NCI-H82 (cell line): ENCODE measurements around the gene SIGLEC10.
"Not testable (repeated sequence)": the region's sequence is repeated elsewhere in the genome, so short reads cannot be mapped to it uniquely, and the experiment has no call there.

Experiments used
- DNase-seq: peaks from one replicate; lab custom pipeline; 2025; lab: John Stamatoyannopoulos, UW

SIGLEC10 gene

DNA sequence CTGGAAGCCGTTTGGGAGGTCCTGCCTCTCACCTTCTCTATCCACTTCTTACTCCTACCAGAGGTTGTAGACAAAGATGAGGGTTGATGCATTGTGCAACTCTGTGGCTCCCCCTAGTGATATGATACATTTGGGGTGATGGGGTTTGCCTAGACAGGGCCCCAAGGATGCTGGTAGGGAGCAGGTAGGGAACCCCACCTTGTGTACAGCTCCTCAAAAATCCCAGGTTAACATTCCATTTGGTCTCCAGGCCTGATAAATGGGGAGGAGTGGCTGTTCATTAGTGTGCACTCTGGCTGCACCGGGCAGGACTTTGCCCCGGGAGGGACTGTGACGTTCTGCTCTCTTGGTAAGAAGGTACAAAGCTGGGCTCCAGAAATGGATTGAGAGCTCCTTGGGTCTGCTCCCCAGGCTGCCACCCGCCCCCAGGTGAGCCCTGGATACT lies 21.6 kb upstream of the SIGLEC10 start:
- DNase-seq, result no peak

DNA sequence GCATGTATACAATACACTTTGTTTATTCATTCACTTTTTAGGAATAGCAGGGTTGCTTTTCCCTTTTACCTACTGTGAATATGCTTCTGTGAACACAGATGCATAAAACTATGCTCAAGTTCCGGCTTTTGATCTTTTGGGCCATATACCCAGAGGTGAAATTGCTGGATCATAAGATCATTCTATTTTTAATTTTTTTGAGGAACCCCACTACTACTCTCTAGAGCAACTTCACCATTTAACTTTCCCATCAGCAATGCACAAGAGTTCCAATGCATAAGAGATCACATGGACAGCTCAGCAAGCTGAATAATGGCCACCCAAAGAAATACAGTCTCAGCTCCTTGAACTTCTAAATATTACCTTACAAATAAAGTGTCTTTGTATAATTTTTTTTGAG lies 17.0 kb upstream of the SIGLEC10 start:
- no peak for DNase-seq

DNA sequence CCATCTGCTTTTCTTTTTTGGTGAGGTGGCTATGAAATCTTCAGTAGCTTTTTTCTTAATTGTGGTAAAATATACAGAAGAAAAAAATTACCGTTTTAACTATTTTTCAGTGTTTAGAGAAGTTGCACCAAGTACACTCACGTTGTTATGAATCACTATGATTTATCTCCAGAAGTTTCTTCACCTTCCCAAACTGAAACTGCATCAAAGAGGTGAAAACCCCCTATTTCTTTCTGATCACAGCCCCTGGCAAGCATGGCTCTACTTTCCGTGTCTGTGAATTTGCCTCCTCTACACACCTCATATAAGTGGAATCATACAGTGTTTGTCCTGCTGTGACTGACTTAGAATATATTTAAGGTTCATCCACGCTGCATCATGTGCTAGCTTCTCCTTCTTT lies 15.6 kb upstream of the SIGLEC10 start:
- DNase-seq, result no peak

DNA sequence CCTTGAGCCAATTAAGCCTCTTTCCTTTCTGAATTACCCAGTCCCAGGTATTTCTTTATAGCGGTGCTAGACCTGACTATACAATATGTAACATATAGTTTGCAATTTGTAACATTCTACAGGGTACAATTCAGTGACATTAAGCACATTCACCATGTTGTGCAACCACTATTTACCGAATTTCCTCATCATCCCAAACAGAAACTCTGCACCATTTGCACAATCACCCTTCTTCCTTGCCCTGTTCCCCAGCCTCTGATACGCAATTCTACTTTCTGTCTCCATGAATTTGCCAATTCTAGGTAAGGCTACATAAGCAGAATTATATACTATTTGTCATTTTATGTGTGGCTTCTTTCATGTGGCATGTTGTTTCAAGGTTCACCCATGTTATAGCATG lies 13.7 kb upstream of the SIGLEC10 start:
- DNase-seq, result no peak

DNA sequence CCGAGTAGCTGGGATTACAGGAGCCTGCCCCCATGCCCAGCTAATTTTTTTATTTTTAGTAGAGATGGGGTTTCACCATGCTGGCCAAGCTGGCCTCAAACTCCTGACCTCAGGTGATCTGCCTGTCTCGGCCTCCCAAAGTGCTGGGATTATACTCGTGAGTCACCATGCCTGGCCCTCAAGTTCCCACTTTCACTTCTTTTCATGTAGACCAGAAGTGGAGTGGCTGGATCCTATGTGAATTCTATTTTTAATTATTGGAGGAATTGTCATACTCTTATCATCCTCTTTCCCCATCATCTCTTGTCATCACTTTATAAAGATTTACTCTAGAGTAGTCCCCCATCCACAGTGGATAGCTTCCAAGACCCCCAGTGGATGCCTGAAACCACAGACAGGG lies 12.8 kb upstream of the SIGLEC10 start:
- DNase-seq, result no peak

DNA sequence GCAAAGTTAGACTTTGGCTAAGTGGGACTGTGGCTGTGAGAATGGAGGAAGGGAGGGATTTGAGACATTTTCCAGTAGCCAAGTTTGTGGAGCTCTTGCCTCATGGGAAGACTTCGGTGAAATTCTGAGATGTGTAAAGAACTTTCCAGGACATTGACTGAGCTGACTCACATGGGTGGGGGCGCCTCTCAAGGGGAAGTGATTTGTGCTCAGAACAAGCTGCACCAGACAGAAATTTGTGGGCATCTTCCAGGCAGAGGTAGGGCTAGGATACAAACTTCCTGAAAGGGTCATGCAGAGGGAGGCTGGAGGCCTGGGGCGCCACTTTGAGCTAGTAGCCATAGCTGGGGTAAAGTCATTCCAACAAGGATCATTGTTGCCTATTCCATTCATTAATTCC lies 9.8 kb upstream of the SIGLEC10 start:
- no peak for DNase-seq

DNA sequence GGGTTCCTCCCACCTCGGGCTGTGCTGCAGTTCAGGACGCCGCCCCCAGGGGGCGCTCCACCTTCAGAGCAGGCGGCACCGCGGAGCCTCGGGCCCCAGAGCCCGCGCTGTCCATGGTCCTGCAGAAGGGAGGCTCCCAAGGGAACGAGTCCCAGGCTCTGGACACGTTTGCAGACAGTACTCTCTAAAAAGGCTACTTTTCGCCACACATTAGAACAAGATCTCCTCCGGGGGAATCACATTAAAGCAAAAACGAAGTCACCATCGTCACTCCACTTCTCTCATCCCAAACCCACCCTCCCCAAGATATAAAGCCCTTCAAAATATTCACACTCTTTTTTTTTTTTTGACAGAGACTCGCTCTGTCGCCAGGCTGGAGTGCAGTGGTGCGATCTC lies 4.6 kb upstream of the SIGLEC10 start:
- peak; percentile 71 for DNase-seq

DNA sequence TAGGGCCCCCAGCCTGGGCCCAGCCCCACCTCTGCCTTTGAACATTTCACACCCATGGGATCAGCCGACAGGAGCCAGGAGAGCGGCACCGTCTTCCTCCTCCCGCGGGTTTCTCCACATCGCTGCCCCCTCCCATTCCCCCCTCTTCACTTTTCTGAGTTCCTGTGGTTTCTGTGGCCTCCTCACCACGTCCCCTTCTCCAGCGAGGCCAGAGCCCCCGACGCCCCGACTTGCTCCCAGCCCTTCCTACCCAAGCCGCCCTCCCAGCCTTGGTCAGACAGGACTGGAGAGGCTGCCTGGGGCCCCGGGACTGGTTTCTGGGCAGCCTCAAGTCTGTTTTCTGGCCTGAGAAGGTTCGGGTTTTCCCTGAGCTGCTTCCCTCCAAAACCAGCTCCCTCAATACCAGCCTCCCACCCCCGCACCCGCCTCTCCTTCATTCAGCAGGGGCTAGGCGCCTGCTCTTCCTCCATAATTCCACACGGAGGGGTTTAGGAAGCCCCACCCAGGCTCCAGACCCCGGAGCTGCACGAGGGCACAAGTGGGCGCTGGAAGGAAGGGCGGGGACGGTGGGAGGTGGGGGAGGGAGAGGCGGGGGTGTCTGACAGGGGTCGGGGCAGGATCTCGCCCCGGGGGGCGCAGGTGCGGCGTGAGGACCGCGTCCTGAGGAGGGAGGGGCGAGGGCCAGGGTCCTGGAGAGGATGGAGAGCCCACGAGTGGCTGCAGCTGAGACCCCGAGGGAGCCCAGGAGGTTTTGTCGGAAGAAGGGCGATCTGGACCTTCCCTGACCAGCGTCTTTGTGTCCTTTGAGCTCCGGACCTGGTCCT lies 4.0 kb upstream of the SIGLEC10 start:
- DNase-seq, result no peak

DNA sequence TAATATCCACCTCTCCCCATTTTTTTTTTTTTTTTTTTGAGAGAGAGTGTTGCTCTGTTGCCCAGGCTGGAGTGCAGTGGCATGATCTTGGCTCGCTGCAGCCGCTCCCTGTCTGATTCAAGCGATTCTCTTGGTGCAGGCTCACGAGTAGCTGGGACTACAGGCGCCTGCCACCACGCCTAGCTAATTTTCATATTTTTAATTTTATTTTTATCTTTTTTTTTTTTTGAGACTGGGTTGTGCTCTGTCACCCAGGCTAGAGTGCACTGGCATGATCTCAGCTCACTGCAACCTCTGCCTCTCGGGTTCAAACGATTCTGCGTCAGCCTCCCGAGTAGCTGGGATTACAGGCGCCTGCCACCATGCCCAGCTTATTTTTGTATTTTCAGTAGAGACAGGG lies 3.1 kb upstream of the SIGLEC10 start:
- not testable (repeated sequence) for DNase-seq

DNA sequence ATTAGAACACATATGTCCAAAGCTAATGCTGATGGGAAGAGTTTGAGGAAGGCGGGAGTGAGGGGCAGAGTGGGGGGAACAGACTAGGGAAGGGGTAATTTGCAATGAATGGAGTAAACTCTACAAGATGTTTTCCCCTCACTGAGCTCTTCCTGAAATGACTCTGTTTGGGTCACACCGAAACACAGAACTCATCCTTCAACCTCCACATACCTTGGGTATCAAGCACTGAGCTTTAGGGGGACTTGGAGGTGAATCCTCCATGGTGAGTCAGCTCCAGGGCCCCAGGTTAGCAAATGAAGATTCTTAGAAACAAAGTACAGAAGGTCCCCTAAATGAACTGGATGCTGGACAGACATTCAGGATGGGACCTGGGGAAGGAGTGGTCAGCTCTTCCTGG lies 1.3 kb upstream of the SIGLEC10 start:
- no peak for DNase-seq

DNA sequence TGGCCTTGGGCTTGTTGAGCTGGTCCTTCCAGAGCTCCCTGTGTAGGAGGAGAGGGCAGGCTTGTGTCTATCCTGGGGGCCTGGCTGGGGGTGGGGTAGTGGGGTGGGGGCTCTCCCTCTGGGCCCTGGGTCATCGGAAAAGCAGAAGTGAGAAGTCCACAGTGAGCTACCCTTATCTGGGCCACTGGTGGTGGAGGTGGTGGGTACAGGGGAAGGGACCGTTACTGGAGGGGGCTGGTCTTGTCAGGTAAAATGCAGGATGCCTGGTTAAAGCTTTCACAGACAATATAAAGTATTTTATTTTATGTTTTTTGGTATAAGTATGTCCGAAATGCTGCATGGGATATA lies 342 bp upstream of the SIGLEC10 start:
- DNase-seq, result no peak

DNA sequence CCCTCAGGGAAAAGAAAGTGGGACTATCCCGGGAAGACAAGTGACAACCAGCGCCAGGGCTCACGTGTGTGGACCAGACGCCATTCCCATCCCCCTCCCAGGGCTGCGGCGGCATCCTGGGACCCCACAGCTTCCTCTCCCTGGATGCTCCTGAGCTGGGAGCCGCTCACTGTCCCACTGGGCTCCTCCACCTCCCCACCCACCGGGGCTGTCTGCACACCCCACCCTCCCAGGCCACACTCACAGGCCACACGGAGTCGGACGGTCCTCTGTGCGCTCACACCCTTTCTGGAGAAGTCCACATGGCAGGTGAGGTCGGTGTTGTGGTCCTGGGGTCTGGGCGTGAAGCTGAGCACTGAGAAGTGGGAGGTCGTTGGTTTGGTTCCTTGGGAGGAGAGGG lies 1.0 kb downstream of the SIGLEC10 start:
- not testable (repeated sequence) for DNase-seq

DNA sequence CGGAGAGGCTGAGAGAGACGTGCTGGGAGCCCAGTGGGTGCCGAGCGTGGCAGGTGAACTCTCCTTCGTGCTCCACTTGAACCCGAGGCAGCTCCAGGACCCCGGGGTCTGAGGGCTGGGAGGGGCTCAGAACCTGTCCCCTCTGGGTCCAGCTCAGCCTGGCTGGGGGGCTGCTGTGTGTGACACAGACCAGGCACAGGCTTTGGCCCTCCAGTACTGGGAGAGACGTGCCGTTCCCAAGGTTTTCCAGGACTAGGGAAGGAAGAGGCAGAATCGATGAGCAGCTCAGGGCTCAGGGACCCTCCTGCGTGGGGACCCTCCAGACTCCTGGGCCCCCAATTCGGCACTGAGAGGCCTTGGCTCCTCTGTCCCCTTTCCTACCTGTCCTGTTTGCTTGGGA lies 2.3 kb downstream of the SIGLEC10 start:
- DNase-seq, result no peak

DNA sequence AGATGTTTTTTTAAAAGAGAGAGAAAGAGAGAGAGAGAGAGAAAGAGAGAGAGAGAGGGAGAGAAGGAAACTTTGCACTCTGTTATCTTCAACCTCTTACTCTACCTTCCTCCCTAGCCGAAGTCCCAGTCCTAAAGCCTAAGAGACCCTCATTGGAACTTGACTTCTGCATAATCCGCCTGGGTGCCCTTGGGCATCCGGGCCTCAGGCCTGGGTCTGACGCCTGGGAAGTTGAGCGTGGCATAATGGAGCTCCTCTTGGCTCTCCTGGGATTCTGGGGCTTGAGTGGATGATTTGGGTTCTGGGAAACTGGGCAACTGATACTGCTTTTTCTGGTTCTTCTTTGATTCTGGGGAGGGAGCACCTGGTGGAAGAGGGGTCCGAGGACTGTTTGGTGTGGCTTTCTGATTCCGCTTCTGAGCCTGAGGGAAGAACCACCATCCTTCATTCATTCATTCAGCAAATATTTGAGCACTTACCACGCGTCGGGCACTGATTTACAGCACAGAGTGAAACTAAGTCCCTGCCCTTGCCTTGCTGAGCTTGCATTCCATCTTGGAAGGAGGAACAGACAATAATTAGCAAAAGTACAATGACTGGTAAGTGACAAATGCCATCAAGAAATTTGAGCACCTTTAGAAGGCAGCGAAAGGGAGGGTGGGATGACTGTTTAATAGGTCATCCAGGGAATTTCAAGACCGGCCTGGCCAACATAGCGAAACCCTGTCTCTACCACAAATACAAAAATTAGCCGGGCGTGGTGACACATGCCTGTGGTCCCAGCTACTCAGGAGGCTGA lies 6.3 kb downstream of the SIGLEC10 start:
- DNase-seq, result no peak

DNA sequence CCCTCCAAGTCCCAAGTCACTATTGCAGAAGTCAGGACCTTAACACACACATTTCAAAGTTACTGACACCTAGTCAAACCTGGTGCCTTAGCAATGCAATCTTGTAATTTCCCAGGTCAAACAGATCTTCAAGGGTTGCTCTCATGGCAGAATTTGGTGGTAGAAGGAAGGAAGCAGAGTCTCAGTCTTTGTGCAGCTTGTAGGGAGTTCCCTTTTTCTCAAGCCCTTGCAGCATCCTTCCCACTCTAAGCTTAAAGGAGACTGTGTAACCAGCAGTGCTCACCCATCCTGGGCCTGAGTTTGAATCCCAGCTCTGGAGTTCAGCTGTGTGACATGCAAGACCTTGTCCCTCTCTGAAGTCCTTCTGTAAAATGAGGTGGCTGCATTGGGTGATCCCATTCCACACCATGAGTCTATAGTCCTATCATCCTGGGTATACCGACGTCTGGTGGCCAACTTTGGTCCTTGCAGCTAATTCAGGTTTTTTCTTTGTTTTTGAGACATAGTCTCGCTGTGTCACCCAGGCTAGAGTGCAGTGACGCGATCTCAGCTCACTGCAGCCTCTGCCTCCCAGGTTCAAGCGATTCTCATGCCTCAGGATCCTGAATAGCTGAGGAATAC lies 9.8 kb downstream of the SIGLEC10 start:
- DNase-seq, result peak; percentile 44

DNA sequence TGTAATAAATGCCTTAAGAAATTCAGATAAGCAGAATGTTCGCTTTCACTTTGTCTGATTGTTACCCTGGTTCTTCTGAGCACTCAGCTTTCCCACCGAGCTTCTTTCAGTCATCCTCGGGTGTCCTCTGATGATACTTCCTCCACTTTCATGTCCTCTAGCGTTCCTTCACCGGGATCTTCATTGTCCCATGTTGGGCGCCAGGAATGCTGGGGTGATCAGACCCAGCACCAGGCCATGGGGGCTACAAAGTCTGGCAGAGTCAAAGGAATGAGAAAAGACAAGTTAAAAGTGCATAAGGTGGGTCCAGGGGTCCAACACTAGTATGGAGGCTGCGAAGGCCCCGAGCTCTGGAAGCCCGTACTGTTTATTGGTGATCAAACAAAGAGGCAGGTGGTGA lies 15.3 kb downstream of the SIGLEC10 start:
- DNase-seq, result no peak

DNA sequence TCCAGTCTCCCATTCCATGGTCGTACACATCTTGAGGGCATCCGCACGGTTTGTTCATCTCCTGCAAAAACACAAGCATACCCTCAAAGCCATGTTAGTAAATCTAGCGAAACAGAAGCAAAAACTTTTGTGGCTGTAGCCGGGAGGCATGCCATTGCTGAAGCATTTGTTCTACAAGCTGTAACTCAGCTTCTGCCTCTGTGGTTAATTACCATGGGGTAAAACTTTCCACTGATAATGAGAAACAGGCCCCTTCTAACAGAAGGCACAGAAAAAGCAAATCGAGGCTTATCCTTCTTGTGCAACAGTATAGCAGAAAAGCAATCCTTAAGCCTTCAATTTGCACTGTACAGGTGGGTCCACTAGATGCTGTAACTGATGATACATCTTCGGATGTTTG lies 17.5 kb downstream of the SIGLEC10 start:
- DNase-seq, result not testable (repeated sequence)

DNA sequence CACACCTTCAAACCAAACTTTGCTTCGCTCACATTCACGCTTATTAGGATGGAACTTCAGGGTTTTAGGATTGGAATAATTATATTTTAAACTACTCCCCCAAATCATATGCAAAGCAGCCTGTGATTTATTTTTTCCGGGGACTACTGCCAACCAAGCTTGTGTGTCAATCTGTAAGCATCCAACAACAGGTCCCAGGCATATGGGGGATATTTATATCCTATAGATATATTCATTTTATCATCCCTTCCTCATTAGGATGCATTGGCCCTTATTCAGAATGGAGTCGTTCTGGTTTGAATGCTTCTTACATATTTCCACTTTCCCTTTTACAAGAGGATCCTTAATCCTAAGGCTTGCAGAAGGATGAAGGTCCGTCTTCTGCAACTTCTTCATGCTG lies 18.2 kb downstream of the SIGLEC10 start:
- no peak for DNase-seq

DNA sequence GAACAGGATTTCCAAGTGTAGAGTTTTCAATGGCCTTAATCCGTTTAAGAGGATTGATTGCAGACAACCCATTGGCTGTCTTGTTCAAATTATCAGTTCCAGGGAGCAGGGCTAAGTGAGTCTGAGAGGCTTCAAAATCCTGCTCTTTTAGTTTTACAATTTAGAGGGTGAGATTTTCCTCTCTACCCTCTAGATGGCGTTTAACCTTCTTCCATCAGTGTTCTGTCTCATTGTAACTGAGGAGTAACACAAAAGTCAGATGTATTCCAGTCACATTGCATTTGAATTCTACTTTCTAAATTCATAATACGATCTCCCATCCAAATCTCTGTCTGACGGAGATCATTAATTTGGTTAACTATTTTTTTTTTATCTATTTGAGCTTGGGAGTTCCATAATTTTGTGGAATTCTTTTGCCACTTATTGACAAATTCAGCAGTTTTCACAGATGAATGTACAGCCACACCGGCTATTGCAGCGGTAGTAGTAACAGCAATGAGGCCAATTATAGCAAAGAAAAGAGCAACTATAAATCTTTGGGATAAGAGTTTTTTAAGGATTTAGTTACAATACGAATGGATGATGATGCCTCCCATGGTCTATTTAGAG lies 19.2 kb downstream of the SIGLEC10 start:
- DNase-seq, result peak; percentile 74

DNA sequence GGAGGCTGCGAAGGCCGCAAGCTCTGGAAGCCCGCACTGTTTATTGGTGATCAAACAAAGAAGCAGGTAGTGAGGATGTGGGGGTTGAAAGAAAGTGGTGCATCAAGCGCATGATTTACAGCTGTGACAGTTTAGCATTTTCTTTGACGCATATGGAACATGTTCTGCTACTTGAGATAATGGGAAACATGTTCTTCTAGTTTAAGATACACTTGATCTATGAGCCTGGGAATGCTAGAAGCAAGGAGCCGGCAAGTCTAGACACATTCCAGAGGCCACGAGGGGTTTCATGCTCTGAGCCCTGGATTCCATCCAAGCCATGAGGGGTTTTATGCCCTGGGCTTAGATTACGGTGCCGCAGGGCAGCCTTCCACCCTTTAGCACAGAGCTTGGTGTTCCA lies 20.0 kb downstream of the SIGLEC10 start:
- not testable (repeated sequence) for DNase-seq

DNA sequence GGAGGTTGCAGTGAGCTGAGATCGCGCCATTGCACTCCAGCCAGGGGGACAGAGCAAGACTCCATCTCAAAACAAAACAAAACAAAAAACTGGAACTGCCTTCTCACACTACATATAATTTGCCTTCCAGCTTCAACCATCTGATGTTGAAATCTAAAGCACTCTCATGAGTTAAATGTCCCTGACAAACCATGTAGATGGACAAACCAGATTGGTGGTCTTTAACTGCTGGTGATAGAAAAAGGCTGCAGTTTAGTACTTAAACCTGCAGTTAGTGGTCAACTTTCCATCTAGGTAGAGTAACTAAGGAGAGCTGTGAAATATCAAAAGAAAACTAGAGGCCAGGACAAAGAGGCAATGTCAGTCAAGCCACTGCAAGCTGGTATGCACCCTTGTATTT lies 21.3 kb downstream of the SIGLEC10 start:
- no peak for DNase-seq

DNA sequence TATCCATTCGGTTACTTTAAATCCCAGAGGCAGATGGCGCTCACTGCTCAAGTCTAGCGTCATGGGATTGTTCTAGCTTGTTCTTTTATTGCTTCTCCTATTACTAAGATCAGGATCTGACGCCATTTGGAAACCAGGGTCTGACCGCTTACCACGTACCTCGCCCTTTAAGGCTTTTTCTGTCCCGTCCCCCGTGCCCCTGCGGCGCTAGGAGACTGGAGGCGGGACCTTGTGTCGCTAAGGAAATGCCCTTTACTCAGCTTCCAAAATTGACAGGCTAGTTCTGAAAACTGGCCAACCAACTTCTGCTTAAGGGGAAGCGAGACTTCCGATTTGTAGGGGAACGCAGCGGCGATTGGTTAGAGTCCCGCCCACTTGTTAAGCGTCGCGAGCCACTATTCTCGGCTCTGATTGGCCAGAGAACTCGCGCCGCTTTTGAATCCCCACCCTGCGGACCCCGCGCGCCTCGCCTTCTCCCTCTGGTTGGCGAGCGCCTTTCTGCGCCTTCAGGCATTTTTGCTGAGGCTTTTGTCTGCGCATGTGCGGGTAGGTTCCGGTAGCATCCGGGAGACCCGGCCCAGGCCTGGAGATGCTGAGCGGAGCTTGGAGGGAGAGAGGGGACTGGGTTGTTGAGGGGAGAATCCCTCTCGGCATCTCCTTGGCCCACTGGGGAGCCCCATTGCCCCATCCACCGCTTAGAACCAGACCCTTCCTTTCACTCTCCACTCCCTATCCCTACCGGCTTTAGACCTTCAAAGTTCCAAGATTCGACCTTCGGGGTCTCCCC lies 23.2 kb downstream of the SIGLEC10 start:
- peak; percentile 98 for DNase-seq
